Forelimb muscle (tissue), 1 donor: ENCODE results near the gene TRMT112. TPM values are rescaled to one million over a fixed set of nuclear protein-coding genes. Genes with fewer than 3 reads are reported as not detected.

ENCODE experiments used
- DNase-seq: peaks from one replicate; pipeline ENCODE4 v3.0.0-alpha.2; 2013; ENCODE audit warnings: low read depth
- polyA plus RNA-seq: library from polyadenylated mRNA; unstranded; fragments of 120-200 nt; gene quantifications from one replicate; pipeline ENCODE4 v1.2.1, GENCODE V29; 2013; ENCODE audit not compliant: insufficient read length

The TRMT112 gene
- polyA plus RNA-seq, 1 donor = 154 TPM

DNA sequence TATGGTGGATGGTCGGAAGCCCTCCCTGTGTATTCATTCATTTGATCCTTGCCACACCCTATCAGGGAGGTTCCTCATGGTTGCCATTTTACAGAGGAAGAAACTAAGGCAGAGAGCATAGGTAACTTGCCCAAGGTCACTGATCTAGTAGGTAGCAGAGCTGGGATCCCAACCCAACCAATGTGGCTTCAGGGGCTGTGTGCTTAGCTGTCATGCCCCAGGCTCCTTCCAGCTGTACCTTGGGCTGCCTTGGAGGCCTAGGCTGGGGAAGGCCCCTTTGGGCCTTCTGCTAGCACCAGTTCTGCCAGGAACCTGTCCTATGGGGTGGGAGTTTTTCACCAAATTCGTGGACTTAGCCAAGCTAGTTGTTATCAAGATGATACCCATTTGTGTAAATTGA is 41.5 kb downstream of the TRMT112 start:
- no peak for DNase-seq

DNA sequence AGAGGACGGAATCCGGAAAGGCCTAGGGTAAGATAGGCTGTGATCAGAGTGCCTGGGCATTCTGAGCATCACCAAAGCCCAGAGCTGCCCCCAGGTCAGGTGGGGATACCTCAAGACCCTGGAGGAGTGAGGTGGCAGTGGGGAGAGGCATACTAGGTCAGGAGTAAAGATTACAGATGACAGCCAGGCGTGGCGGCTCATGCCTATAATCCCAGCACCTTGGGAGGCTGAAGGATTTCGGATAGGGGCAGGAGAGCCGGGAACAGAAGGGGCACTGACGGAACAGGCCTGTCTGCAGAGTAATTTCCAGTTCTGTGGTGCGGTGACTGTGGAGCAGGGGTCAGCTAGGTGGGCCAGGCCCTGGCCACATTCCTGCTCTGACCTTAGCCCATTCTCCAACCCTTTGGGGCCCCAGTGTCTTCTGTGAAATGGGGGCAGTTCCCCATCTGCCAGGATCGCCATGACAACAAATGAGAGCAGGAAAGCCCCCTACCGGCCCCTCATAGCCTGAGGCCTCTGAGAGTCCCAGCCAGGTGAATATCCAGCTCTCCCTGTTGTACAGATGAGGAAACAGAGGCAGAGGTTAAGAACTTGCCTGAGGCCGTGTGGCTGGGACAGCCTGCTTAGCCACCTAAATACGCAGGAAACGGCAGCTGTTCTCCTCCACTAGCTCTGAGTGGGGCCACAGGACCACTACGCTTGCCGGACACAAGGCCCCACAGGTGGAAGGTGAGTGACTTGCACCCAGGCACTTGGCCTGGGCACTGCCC is 42.1 kb downstream of the TRMT112 start:
- no peak for DNase-seq

DNA sequence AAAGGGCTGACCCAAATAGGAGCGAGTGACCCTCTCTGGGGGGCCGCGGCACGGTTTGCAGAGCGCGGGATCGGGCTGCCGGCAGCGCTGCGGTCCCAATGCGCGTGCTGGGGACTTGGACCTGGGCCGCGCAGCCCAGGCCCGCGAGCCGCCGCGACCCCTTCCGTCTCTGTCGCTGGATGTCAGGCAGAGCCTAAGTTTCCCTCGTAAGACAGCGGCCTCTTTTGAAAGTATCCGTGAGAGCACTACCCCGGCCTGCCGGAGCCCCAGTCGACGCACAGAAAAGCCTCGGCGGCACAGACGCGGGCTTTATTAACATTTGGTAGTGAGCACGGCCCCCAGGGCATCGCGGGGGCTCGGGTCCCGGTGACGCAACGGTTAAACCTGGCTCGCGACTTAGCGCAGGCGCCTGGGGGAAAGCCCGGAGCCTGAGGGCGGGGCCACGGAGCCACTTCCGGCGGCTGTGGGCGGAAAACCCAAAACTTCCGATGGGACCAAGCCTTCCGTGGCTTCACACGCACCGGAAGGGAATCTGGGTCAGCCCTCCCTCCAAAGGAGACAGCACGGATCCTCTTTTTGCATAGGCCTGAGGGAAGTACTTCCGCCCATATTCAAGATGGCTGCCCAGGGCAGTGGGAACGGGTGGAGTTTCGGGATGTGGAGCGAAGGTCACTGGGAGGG is 47.7 kb downstream of the TRMT112 start:
- peak; percentile 99 for DNase-seq

DNA sequence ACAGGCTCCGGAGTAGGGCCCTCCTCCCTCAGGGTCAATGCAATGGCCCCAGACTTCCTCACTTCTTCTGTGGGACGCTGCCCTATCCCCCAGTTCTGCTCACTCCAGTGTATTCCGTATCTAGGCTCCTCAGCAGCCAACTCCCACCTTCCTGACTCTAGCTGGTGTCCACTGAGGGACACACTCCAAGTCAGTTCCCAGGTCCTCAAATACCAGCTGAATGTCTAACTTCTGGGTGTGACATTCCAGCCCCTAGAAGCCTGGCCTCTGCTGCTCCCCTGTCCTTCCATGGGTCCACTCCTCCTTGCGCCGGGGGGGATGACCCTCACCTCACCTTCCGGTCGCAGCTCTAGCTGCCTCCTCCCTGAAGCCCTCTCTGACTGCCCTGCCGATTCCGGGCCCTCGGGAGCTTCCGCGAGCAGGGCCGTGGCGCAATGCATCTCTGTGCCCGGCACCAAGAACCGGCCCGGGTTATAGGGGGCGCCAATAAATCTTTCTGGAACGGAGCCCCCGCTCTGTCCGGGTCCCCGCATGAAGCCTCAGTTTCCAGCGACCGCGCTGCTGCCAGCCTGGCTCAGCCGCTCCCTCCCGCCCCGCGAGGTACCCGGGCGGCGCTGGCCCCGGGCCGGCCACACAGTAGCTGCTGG is 48.3 kb downstream of the TRMT112 start:
- no peak for DNase-seq

DNA sequence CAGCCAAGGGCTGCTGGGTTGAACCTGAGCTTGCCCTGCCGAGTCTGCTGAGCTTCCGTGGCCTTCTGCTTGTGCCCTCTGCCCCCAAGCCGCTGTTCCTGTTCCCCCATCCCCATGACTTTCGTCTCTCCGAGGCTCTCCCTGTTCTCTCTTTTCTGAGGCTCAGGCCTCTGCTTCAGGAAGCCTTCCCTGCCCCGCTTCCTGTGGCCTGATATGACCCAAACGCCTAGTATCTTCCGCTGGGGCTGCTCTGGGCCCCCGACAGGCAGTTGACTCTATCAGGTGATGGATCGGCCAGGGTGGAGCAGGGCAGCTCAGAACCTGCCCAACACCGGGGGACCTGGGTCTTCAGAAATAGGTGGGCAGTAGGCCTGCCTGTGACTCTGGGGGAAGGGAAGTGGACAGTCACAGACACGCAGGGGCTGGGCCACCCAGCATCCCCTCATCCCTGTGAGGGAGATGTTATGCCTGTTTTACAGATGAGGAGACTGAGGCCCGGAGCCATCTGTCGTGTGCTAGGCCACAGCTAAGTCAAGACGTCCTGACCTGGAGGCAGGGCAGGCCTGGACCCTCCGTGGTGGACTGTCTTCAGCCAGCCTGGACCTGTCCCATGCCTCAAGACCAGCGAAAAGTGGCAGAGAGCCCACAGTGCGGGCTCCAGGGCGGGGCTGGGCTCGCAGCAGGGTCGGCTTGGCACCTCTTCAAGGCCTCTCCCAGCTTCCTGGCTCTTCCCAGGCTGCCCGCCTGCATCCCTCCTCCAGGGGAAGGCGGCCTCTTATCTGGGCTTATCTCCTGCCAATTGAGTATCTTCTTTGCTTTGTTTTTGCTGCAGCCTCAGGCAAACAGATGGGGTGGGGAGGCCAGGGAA is 49.1 kb downstream of the TRMT112 start:
- DNase-seq = no peak

DNA sequence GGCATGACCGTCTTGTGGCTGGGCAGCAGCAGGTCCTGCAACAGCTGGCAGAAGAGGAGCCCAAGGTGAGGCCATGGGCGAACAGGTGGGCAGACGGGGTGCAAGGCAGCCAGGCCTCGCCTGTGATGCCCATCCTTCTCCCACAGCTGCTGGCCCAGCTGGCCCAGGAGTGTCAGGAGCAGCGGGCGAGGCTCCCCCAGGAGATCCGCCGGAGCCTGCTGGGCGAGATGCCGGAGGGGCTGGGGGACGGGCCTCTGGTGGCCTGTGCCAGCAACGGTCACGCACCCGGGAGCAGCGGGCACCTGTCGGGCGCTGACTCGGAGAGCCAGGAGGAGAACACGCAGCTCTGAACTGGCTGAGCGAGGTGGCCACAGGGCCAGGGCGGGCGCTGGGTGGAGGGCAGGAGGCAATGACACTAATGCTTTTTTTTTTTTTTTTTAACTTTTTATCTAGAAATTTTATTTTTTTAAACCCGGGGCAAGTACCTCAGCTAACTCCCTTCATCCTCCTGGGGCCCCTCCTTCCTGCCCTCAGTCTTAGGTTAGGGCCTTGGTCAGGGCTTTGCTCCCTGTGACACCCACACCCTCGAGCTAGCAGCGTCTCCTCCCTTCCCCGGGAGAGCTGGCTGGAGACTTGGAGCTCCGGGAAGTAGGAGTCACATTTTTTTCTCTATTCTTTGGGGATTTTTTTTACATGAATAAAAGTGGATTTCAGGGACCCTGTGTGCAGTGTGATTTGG is 50.0 kb downstream of the TRMT112 start:
- DNase-seq = no peak

Other genes with a start within 250 kb of the TRMT112 start
- 68.0 TPM for gene MACROD1, start 151.4 kb downstream of the TRMT112 start, polyA plus RNA-seq
- gene STIP1, start 131.4 kb downstream of the TRMT112 start, polyA plus RNA-seq = 137 TPM
- gene FERMT3, start 110.8 kb downstream of the TRMT112 start, polyA plus RNA-seq = 7.4 TPM
- gene TRPT1, start 91.4 kb downstream of the TRMT112 start, polyA plus RNA-seq = 69.1 TPM
- gene NUDT22, start 91.3 kb downstream of the TRMT112 start, polyA plus RNA-seq = 19.8 TPM
- 65.1 TPM for gene DNAJC4, start 87.0 kb downstream of the TRMT112 start, polyA plus RNA-seq
- 94.3 TPM for gene VEGFB, start 83.0 kb downstream of the TRMT112 start, polyA plus RNA-seq
- 43.2 TPM for gene FKBP2, start 76.5 kb downstream of the TRMT112 start, polyA plus RNA-seq
- gene PPP1R14B, start 70.6 kb downstream of the TRMT112 start, polyA plus RNA-seq = 192 TPM
- 9.7 TPM for gene PLCB3, start 66.0 kb downstream of the TRMT112 start, polyA plus RNA-seq
- gene BAD, start 32.9 kb downstream of the TRMT112 start, polyA plus RNA-seq = 27.5 TPM
- gene GPR137, start 31.7 kb downstream of the TRMT112 start, polyA plus RNA-seq = 22.0 TPM
- not detected for gene KCNK4, start 26.3 kb downstream of the TRMT112 start, polyA plus RNA-seq
- gene CATSPERZ, start 17.2 kb downstream of the TRMT112 start, polyA plus RNA-seq = not detected
- 35.5 TPM for gene ESRRA, start 12.0 kb downstream of the TRMT112 start, polyA plus RNA-seq
- 133 TPM for gene PRDX5, start 562 bp upstream of the TRMT112 start, polyA plus RNA-seq
- gene CCDC88B, start 22.6 kb upstream of the TRMT112 start, polyA plus RNA-seq = 3.9 TPM
- 12.3 TPM for gene RPS6KA4, start 41.6 kb upstream of the TRMT112 start, polyA plus RNA-seq
- not detected for gene SLC22A11, start 238.4 kb upstream of the TRMT112 start, polyA plus RNA-seq